Measurements from ENCODE around the gene SIK3.
A peak's percentile ranks its signal among the peaks of the same experiment; 100 is the strongest.
"Not testable (repeated sequence)": the region's sequence is repeated elsewhere in the genome, so short reads cannot be mapped to it uniquely, and the experiment has no call there.

Gene SIK3

DNA sequence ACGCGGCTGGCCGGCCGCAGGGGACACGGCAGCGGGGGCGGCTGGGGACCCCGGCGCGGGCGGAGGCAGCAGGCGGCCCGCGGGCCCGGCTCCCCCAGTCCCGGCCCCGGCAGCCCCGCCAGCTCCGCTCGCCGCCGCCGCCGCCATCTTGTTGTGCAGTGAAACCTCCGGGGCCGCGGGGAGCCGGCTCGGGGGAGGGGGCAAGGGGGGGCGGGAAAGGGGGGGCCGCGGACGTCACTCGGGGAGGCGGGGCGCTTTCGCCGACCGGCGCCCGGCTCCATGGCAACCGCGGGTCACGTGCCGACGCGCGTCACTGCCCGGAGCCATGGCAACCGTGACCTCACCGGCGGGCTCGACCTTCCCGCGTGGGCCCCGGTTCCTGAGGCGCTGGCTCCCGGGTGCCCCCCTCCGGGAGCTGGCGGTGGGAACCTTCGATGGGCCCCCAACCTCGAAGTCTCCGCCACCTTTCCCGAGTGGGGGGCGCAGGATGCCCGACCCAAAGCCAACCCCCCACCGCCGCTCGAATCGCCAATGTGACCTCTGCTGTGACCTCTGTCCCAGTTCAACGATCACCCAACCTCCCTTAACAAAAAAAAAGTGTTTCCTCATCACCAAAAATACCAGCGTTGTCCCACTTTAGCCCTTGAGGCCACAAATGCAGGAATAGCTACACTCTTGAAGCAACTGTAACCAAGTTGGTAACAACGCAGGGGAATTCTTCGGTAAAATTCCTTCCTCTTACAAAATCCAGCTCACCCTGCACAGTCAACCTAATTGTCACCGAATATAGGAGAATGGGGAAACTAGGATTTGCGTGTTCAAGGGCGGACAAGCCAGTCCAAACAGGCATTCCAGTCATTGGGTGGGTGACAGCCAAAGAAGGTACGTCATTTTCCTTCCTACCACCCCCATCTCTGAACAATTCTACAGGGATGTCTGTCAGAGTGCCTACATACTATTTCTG is at the start of gene SIK3:
Gene SIK3 (minus strand): TSS at position 160 of the 964 bp plus-strand sequence. CDS start 13 bp downstream, at position 147.
- peak; percentile 92 for DNase-seq (ENCODE audit: low spot score)

GRCh38 chr11:117146521-117146920 is 48.3 kb upstream of the SIK3 start:
- no peak for DNase-seq (ENCODE audit: low spot score)

- DNase-seq (ENCODE audit: low spot score) = peak; percentile 58
Measured at GRCh38 chr11:117145393-117145761, 47.1 kb upstream of the SIK3 start.

GRCh38 chr11:117144477-117145392 is 46.5 kb upstream of the SIK3 start:
- peak; percentile 72 for DNase-seq (ENCODE audit: low spot score)

GRCh38 chr11:117143871-117144476 is 45.7 kb upstream of the SIK3 start, which contains the start of gene PAFAH1B2:
Gene PAFAH1B2, plus strand, starts transcription at chr11:117144287. Its CDS starts 8,161 bp downstream, at chr11:117152448.
- peak; percentile 95 for DNase-seq (ENCODE audit: low spot score)

GRCh38 chr11:117143390-117143789 is 45.2 kb upstream of the SIK3 start:
- peak; percentile 67 for DNase-seq (ENCODE audit: low spot score)

DNA sequence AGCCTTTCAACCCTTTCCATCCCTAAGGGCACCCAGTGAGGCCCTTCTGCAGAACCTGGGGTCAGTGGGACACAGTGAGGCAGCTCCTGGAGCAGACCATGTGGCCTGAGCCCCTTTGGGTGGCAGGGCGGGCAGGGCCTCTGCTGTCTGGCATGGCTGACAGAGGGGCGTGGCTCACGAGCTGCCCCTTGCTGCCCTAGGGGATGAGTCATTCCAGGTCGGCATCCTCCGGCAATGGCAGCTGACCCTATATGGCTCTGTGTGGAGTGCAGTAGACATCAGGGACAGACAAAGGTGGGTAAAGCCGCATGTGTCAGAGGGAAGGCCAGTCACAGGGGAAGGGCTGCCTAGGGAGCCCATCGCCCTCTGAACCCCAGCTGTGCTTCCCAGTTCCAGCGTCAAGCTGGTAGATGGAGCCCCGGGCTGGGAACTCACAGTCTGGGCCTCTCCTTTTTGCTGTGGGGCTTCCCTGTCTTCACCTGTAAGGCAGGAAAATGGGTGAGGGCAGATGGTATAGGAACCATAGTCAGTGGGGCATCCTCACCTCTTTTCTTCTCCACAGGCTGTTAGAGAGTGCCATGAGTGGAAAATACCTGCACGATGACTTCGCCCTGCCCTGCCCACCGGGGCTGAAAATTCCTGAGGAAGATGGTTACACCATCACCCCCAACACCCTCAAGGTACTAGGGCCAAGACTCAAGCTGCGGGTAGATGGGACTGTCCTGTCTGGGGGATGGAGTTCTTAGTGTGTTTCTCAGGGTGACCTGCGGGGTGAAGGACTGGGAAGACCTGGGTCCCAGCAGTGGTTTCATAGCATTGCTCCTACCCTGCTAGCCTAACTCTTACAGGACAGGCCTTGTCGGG is 39.2 kb upstream of the SIK3 start:
- DNase-seq (ENCODE audit: low spot score) = not testable (repeated sequence)

GRCh38 chr11:117134979-117135378 is 36.8 kb upstream of the SIK3 start:
- not testable (repeated sequence) for DNase-seq (ENCODE audit: low spot score)

DNA sequence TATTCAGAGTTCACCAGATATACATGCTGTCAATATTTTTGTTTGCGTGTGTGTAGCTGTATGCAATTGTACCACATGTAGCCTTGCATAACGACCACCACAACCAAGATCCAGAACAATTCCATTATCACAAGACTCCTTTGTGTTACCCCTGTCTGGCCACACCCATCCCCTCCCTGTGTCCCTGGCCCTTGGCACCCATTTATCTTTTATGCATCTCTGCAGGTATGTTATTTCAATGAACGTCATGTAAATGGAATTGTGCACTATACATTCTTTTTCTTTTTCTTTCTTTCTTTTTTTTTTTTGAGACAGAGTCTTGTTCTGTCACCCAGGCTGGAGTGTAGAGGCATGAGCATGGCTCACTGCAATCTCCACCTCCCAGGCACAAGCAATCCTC is 36.2 kb upstream of the SIK3 start:
- DNase-seq (ENCODE audit: low spot score) = no peak

DNA sequence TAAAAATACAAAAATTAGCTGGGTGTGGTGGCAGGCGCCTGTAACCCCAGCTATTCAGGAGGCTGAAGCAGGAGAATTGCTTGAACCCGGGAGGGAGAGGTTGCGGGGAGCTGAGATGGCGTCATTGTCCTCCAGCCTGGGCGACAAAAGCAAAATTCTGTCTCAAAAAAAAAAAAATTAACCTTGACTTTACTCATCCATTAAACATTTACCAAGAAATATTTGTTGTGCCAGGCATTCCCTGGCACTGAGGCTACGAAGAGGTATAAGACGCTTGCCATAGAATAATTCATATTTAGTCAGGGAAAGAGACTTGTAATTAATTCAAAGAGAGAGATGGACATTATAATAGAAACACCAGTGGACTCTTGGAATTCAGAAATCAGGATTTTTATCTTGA is 32.7 kb upstream of the SIK3 start:
- DNase-seq (ENCODE audit: low spot score) = no peak

DNA sequence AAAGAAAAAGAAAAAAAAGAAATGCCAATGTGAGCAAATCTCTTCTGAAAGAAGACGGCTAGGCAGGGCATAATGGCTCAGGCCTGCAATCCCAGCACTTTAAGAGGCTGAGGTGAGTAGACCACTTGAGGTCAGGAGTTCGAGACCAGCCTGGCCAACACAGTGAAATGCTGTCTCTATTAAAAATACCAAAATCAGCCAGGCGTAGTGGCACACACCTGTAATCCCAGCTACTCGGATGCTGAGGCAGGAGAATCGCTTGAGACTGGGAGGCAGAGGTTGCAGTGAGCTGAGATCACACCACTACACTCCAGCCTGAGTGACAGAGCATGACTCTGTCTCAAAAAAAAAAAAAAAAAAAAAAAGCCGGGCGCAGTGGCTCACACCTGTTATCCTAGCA is 32.2 kb upstream of the SIK3 start:
- DNase-seq (ENCODE audit: low spot score) = not testable (repeated sequence)

DNA sequence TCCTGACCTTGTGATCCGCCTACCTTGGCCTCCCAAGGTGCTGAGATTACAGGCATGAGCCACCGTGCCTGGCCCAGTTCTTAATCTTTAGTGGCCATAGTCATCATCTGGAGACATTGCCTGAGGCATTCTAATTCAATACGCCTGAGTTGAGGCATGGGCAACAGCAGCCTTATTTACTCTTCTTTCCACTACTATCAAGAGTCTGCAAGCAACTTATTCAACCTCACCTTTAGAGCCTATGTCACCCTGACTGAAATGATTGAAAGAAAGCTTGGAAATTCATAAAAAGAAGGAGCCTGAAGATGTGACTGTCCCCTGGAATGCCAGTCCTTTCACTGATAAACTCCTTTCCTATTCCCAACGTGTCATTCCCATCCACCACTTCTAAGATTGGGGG is 30.1 kb upstream of the SIK3 start:
- no peak for DNase-seq (ENCODE audit: low spot score)

DNA sequence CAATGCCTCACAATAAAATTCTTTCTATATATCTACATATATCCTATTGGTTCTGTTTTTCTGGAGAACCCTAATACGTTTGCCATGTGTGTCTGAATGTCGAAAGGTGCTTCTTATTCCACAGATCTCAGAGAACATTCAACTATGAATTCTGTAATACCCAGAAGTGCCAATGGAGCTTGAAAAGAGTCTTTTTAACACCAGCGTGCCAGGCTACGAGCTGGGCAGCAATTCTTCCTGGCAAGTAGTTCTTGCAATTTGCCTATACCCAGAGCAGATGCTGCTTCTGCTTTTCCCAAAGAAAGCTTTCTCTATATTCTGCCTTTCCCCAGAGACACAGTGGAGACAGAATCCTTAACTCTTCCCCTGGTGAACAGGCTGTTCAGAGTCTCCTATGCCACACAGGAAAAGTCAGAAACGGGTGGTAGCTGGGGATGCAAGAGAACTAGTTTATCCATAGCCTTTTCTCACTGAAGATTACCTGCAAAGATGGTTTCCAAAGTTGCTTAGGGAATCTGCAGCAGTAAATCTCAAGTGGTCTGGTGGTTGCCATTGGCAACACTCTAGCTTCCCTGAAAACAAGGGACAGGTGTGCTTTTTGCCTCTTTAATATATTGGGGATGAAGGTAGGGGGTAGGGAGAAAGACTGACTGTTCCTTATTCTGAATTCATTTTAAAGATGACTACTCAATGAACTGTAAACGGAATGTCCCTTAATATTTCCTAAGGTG is 29.1 kb upstream of the SIK3 start:
- no peak for DNase-seq (ENCODE audit: low spot score)

DNA sequence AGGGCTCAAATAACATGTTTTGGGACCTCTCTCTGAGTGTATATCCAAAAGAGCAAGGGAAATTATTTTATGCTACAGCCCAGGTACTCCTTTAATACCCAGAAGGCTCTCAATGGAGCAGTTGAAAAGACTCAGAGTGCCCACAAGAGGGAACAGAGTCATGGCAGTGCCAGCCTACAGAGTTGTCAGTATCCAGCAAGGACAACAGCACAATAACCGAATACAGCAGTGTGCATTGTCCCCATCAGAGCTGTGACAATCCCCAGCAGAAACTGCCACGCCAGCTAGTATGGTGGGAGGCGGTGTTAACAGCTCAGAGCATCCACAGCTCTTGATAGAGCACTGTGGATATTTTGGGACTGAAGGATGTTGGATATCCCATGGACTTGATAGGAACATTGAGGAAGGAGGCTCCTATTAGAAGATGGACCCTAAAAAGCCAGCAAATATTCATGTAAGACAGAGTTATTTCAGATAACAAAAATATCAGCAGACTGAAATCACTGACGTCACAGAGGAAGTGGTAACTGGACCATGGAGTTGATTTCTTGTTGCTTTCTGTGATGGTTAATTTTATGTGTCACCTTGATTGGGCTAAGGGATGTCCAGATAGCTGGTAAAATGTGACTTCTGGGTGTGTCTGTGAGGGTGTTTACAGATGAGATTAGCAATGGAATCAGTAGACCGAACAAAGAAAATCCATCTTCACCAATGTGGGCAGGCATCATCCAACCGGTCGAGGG is 28.2 kb upstream of the SIK3 start:
- no peak for DNase-seq (ENCODE audit: low spot score)

DNA sequence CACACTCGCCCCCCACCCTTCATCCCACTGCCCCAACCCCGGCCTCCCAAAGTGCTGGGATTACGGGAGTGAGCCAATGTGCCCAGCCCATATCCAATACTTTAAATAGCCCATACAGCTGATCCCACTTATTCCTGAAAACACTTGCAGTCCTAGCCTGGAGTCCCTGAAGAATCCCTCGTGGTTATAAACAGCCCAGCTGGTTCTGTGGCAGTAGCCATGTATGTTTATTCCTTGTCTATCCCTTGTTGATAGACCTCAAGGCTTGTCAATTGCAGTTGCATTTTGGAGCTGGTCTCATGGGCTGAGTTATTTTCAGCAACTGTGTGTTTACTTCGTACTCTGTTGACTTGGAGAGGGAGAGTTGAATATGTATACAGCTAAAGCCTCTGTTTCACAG is 24.3 kb upstream of the SIK3 start:
- DNase-seq (ENCODE audit: low spot score) = no peak

- DNase-seq (ENCODE audit: low spot score) = no peak
Measured at GRCh38 chr11:117121176-117121575, 22.9 kb upstream of the SIK3 start.

DNA sequence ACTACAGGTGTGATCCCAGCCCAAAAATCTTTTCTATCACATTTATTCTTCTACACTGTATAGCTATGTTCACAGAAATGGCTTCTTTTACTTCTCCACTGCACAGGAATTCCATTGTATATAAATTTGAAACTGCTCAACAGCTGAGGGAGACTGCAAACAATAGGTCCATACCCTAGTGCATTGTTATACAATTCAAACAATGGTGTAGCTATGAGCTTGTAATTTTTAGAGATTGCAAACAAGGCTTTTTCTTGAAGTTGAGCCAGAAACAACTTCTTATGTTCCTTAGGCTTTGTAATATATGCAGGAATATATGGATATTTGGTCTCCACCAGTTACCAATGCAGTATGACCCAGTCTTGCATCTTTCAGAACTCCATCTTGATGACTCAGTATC is 19.5 kb upstream of the SIK3 start:
- no peak for DNase-seq (ENCODE audit: low spot score)

GRCh38 chr11:117112939-117113338 is 14.7 kb upstream of the SIK3 start:
- not testable (repeated sequence) for DNase-seq (ENCODE audit: low spot score)

GRCh38 chr11:117112497-117112896 is 14.3 kb upstream of the SIK3 start:
- not testable (repeated sequence) for DNase-seq (ENCODE audit: low spot score)

All from SW480 (cell line).